ENCODE data around the gene KRTAP1-4. TPM values are rescaled to one million over a fixed set of nuclear protein-coding genes. Genes with fewer than 3 reads are reported as not detected.
"Not testable (repeated sequence)": the region's sequence is repeated elsewhere in the genome, so short reads cannot be mapped to it uniquely, and the experiment has no call there.

Gene KRTAP1-4
- polyA plus RNA-seq, 4 donors: not detected

DNA sequence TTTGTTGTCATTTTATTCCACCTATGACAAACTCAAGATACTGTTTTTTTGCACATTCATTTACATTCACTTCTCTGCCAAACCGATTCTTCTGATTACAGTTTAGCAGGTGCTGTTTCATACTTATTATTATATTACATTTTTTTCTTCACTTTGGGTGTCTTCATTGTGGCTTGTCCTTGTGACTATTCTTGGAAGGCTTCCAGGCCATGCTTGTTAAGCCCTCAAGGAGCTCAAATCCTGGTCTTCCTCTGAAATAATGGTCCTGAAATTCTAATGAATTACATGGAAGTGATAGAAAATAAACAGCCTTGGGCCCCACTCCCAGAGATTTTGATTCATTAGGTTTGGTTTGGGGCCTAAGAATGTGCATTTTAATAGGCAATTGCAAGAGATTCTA, 34.3 kb upstream of the KRTAP1-4 start:
- Histone ChIP-seq H3K27ac (ENCODE audit: low read depth in 1 of 3, low read length in 2 of 3) (no peak overlapping the region), H3K36me3 (ENCODE audit: control insufficient read depth in 3 of 3, insufficient read depth in 2 of 3, low read depth in 1 of 3, low read length in 3 of 3) (no peaks in the 10 kb centered on the region), H3K9me3 (ENCODE audit: control insufficient read depth in 2 of 2, insufficient read depth in 1 of 2, low read depth in 1 of 2, low read length in 1 of 2) (no peaks in the 10 kb centered on the region), H3K4me3 (ENCODE audit: low read depth in 1 of 3, low read length in 3 of 3) (no peak overlapping the region), H3K27me3 (ENCODE audit: control insufficient read depth in 3 of 3, insufficient read depth in 3 of 3, low read length in 3 of 3) (peaks cover 0 to 13% (median 2%) of the 10 kb centered on the region in 3 donors), H3K4me1 (ENCODE audit: control insufficient read depth in 3 of 3, insufficient read depth in 2 of 3, low read depth in 1 of 3, low read length in 2 of 3) (no peaks in the 10 kb centered on the region)
- FAIRE-seq (no peak), DNase-seq (no peak)
- 46 to 79% (median 46%) methylated on average over 1 of the region's 1 CpG for whole genome bisulfite sequencing, 3 donors

GRCh38 chr17:41063449-41063848, 33.5 kb upstream of the KRTAP1-4 start:
- DNase-seq: no peak
- no peak overlapping the region for H3K27ac ChIP-seq (ENCODE audit: low read depth in 1 of 3, low read length in 2 of 3)

DNA sequence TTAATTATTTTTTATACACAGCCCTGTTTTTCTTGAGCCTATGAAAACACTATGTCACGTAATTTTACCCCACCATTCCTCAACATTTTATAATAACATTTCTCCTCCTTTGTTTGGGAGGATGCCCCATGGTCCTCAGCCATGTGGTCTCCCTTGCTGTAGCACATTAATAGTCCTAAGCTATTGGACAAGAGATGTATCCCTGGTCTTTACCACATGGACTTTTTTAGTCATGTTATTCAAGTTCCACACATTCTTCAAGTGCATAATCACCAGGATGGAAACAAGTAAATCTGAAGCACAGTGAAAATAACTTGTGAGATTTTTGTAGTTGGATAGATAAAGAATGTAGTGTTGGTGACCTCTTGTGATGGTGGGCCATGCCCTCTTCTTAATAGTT, 32.0 kb upstream of the KRTAP1-4 start:
- DNase-seq (no peak), FAIRE-seq (no peak)
- WGBS, 3 donors: 55 to 80% (median 77%) methylated on average over 1 of the region's 1 CpG
- H3K36me3 ChIP-seq (ENCODE audit: control insufficient read depth in 3 of 3, insufficient read depth in 2 of 3, low read depth in 1 of 3, low read length in 3 of 3): no peaks in the 10 kb centered on the region
- peaks cover 0 to 18% (median 4%) of the 10 kb centered on the region in 3 donors for H3K27me3 ChIP-seq (ENCODE audit: control insufficient read depth in 3 of 3, insufficient read depth in 3 of 3, low read length in 3 of 3)
- no peak overlapping the region for H3K4me3 ChIP-seq (ENCODE audit: low read depth in 1 of 3, low read length in 3 of 3)
- no peak overlapping the region for H3K27ac ChIP-seq (ENCODE audit: low read depth in 1 of 3, low read length in 2 of 3)
- no peaks in the 10 kb centered on the region for H3K4me1 ChIP-seq (ENCODE audit: control insufficient read depth in 3 of 3, insufficient read depth in 2 of 3, low read depth in 1 of 3, low read length in 2 of 3)
- no peaks in the 10 kb centered on the region for H3K9me3 ChIP-seq (ENCODE audit: control insufficient read depth in 2 of 2, insufficient read depth in 1 of 2, low read depth in 1 of 2, low read length in 1 of 2)

More at GRCh38 chr17:41063449-41063848, 33.5 kb upstream of the KRTAP1-4 start:
- FAIRE-seq: no peak
- Histone ChIP-seq H3K4me3 (ENCODE audit: low read depth in 1 of 3, low read length in 3 of 3) (no peak overlapping the region), H3K9me3 (ENCODE audit: control insufficient read depth in 2 of 2, insufficient read depth in 1 of 2, low read depth in 1 of 2, low read length in 1 of 2) (no peaks in the 10 kb centered on the region), H3K36me3 (ENCODE audit: control insufficient read depth in 3 of 3, insufficient read depth in 2 of 3, low read depth in 1 of 3, low read length in 3 of 3) (no peaks in the 10 kb centered on the region), H3K27me3 (ENCODE audit: control insufficient read depth in 3 of 3, insufficient read depth in 3 of 3, low read length in 3 of 3) (peaks cover 0 to 17% (median 4%) of the 10 kb centered on the region in 3 donors), H3K4me1 (ENCODE audit: control insufficient read depth in 3 of 3, insufficient read depth in 2 of 3, low read depth in 1 of 3, low read length in 2 of 3) (no peaks in the 10 kb centered on the region)
- 53 to 65% (median 65%) methylated on average over 4 of the region's 4 CpGs for WGBS, 3 donors

GRCh38 chr17:41060052-41060604, 30.1 kb upstream of the KRTAP1-4 start, which contains the start of gene KRTAP2-3:
Gene KRTAP2-3 (minus strand): TSS chr17:41060114. CDS start chr17:41060050, 64 bp downstream.
- Histone ChIP-seq H3K4me1 (ENCODE audit: control insufficient read depth in 3 of 3, insufficient read depth in 2 of 3, low read depth in 1 of 3, low read length in 2 of 3) (no peaks in the 10 kb centered on the region), H3K4me3 (ENCODE audit: low read depth in 1 of 3, low read length in 3 of 3) (no peak within 1 kb of the TSS), H3K27ac (ENCODE audit: low read depth in 1 of 3, low read length in 2 of 3) (no peak within 1 kb of the TSS), H3K36me3 (ENCODE audit: control insufficient read depth in 3 of 3, insufficient read depth in 2 of 3, low read depth in 1 of 3, low read length in 3 of 3) (no peaks in the 10 kb centered on the region), H3K27me3 (ENCODE audit: control insufficient read depth in 3 of 3, insufficient read depth in 3 of 3, low read length in 3 of 3) (peaks cover 0 to 12% (median 4%) of the 10 kb centered on the region in 3 donors), H3K9me3 (ENCODE audit: control insufficient read depth in 2 of 2, insufficient read depth in 1 of 2, low read depth in 1 of 2, low read length in 1 of 2) (no peaks in the 10 kb centered on the region)
- DNase-seq (no peak), FAIRE-seq (no peak)
- WGBS, 3 donors: 61 to 65% (median 62%) methylated on average over 6 of the region's 6 CpGs

GRCh38 chr17:41059276-41060051, 29.5 kb upstream of the KRTAP1-4 start:
- H3K27ac ChIP-seq (ENCODE audit: low read depth in 1 of 3, low read length in 2 of 3); DNase-seq; FAIRE-seq; H3K36me3 ChIP-seq (ENCODE audit: control insufficient read depth in 3 of 3, insufficient read depth in 2 of 3, low read depth in 1 of 3, low read length in 3 of 3); H3K4me3 ChIP-seq (ENCODE audit: low read depth in 1 of 3, low read length in 3 of 3); H3K4me1 ChIP-seq (ENCODE audit: control insufficient read depth in 3 of 3, insufficient read depth in 2 of 3, low read depth in 1 of 3, low read length in 2 of 3); H3K9me3 ChIP-seq (ENCODE audit: control insufficient read depth in 2 of 2, insufficient read depth in 1 of 2, low read depth in 1 of 2, low read length in 1 of 2): not testable (repeated sequence)
- H3K27me3 ChIP-seq (ENCODE audit: control insufficient read depth in 3 of 3, insufficient read depth in 3 of 3, low read length in 3 of 3): peaks cover 0 to 12% (median 4%) of the 10 kb centered on the region in 3 donors
- WGBS, 3 donors: 24 to 28% (median 25%) methylated on average over 10 to 12 of the region's 31 CpGs

- no peaks in the 10 kb centered on the region for H3K4me1 ChIP-seq (ENCODE audit: control insufficient read depth in 3 of 3, insufficient read depth in 2 of 3, low read depth in 1 of 3, low read length in 2 of 3)
- 67 to 86% (median 75%) methylated on average over 5 of the region's 5 CpGs for WGBS, 3 donors
- FAIRE-seq (no peak), DNase-seq (no peak)
- no peak overlapping the region for H3K27ac ChIP-seq (ENCODE audit: low read depth in 1 of 3, low read length in 2 of 3)
- no peaks in the 10 kb centered on the region for H3K9me3 ChIP-seq (ENCODE audit: control insufficient read depth in 2 of 2, insufficient read depth in 1 of 2, low read depth in 1 of 2, low read length in 1 of 2)
- H3K27me3 ChIP-seq (ENCODE audit: control insufficient read depth in 3 of 3, insufficient read depth in 3 of 3, low read length in 3 of 3): peaks cover 0 to 12% (median 4%) of the 10 kb centered on the region in 3 donors
- H3K36me3 ChIP-seq (ENCODE audit: control insufficient read depth in 3 of 3, insufficient read depth in 2 of 3, low read depth in 1 of 3, low read length in 3 of 3): no peaks in the 10 kb centered on the region
- no peak overlapping the region for H3K4me3 ChIP-seq (ENCODE audit: low read depth in 1 of 3, low read length in 3 of 3)
These were observed 28.7 kb upstream of the KRTAP1-4 start for GRCh38 chr17:41058741-41059140.

- FAIRE-seq: no peak
- DNase-seq: no peak
- WGBS, 3 donors: 93 to 100% (median 96%) methylated on average over 1 of the region's 1 CpG
- peaks cover 0 to 12% (median 4%) of the 10 kb centered on the region in 3 donors for H3K27me3 ChIP-seq (ENCODE audit: control insufficient read depth in 3 of 3, insufficient read depth in 3 of 3, low read length in 3 of 3)
- no peaks in the 10 kb centered on the region for H3K9me3 ChIP-seq (ENCODE audit: control insufficient read depth in 2 of 2, insufficient read depth in 1 of 2, low read depth in 1 of 2, low read length in 1 of 2)
- H3K4me3 ChIP-seq (ENCODE audit: low read depth in 1 of 3, low read length in 3 of 3): no peak overlapping the region
- no peaks in the 10 kb centered on the region for H3K4me1 ChIP-seq (ENCODE audit: control insufficient read depth in 3 of 3, insufficient read depth in 2 of 3, low read depth in 1 of 3, low read length in 2 of 3)
- H3K36me3 ChIP-seq (ENCODE audit: control insufficient read depth in 3 of 3, insufficient read depth in 2 of 3, low read depth in 1 of 3, low read length in 3 of 3): no peaks in the 10 kb centered on the region
- no peak overlapping the region for H3K27ac ChIP-seq (ENCODE audit: low read depth in 1 of 3, low read length in 2 of 3)
These were observed 27.6 kb upstream of the KRTAP1-4 start for GRCh38 chr17:41057547-41057946.

- not testable (repeated sequence) for H3K27ac ChIP-seq (ENCODE audit: low read depth in 1 of 3, low read length in 2 of 3); H3K36me3 ChIP-seq (ENCODE audit: control insufficient read depth in 3 of 3, insufficient read depth in 2 of 3, low read depth in 1 of 3, low read length in 3 of 3); H3K4me3 ChIP-seq (ENCODE audit: low read depth in 1 of 3, low read length in 3 of 3); DNase-seq; H3K4me1 ChIP-seq (ENCODE audit: control insufficient read depth in 3 of 3, insufficient read depth in 2 of 3, low read depth in 1 of 3, low read length in 2 of 3); FAIRE-seq; H3K9me3 ChIP-seq (ENCODE audit: control insufficient read depth in 2 of 2, insufficient read depth in 1 of 2, low read depth in 1 of 2, low read length in 1 of 2); H3K27me3 ChIP-seq (ENCODE audit: control insufficient read depth in 3 of 3, insufficient read depth in 3 of 3, low read length in 3 of 3)
- 13 to 43% (median 21%) methylated on average over 1 of the region's 6 CpGs for WGBS, 3 donors
These were observed 25.1 kb upstream of the KRTAP1-4 start, which contains the start of gene KRTAP2-2 for GRCh38 chr17:41055130-41055529. Gene KRTAP2-2 (minus strand): TSS chr17:41055230. CDS start chr17:41055211, 19 bp downstream.

Data from small intestine (tissue), 7 donors.